CD4-positive, alpha-beta T cell treated with Interleukin-17A for 4 hours (primary cell): ENCODE data around the gene RMDN2.

ENCODE experiments used
- DNase-seq: peaks from one replicate; pipeline ENCODE4 v3.0.0-alpha.2; 2020; ENCODE audit warnings: mixed read lengths

RMDN2 gene

GRCh38 chr2:37925063-37925897 lies at the start of gene RMDN2:
Gene RMDN2, plus strand, starts transcription at chr2:37925287. Its CDS starts 3,991 bp downstream, at chr2:37929278.
- DNase-seq, result peak; percentile 83

- no peak for DNase-seq
Measured at GRCh38 chr2:37875403-37875906, 49.6 kb upstream of the RMDN2 start.

GRCh38 chr2:37876227-37876626 lies 48.9 kb upstream of the RMDN2 start:
- no peak for DNase-seq

GRCh38 chr2:37877457-37878315 lies 47.4 kb upstream of the RMDN2 start:
- peak; percentile 41 for DNase-seq

- no peak for DNase-seq
Measured at GRCh38 chr2:37878536-37878935, 46.6 kb upstream of the RMDN2 start.

- DNase-seq, result no peak
Measured at GRCh38 chr2:37880551-37880950, 44.5 kb upstream of the RMDN2 start.

GRCh38 chr2:37881397-37881796 lies 43.7 kb upstream of the RMDN2 start:
- DNase-seq, result no peak

GRCh38 chr2:37882036-37882435 lies 43.1 kb upstream of the RMDN2 start:
- no peak for DNase-seq

GRCh38 chr2:37883518-37883917 lies 41.6 kb upstream of the RMDN2 start:
- DNase-seq, result no peak

- DNase-seq, result no peak
Measured at GRCh38 chr2:37885329-37885993, 39.6 kb upstream of the RMDN2 start.

- no peak for DNase-seq
Measured at GRCh38 chr2:37886745-37887144, 38.3 kb upstream of the RMDN2 start.

GRCh38 chr2:37887286-37887685 lies 37.8 kb upstream of the RMDN2 start:
- no peak for DNase-seq

GRCh38 chr2:37890893-37891495 lies 34.1 kb upstream of the RMDN2 start:
- DNase-seq, result peak; percentile 78

GRCh38 chr2:37891846-37892435 lies 33.1 kb upstream of the RMDN2 start:
- no peak for DNase-seq

- peak; percentile 37 for DNase-seq
Measured at GRCh38 chr2:37892436-37893114, 32.5 kb upstream of the RMDN2 start.

GRCh38 chr2:37893327-37893726 lies 31.8 kb upstream of the RMDN2 start:
- no peak for DNase-seq

GRCh38 chr2:37894047-37894446 lies 31.0 kb upstream of the RMDN2 start:
- DNase-seq, result peak; percentile 10

- DNase-seq, result no peak
Measured at GRCh38 chr2:37894601-37895000, 30.5 kb upstream of the RMDN2 start.

- DNase-seq, result no peak
Measured at GRCh38 chr2:37895140-37895539, 29.9 kb upstream of the RMDN2 start.

GRCh38 chr2:37896319-37896718 lies 28.8 kb upstream of the RMDN2 start:
- no peak for DNase-seq

- no peak for DNase-seq
Measured at GRCh38 chr2:37897511-37897910, 27.6 kb upstream of the RMDN2 start.

- no peak for DNase-seq
Measured at GRCh38 chr2:37898448-37898847, 26.6 kb upstream of the RMDN2 start.
